ENCODE data around the gene AQP5. TPM values are rescaled to one million over a fixed set of nuclear protein-coding genes. Genes with fewer than 3 reads are reported as not detected.

The AQP5 gene
- total RNA-seq, 2 donors from 2014 or later: 2.1 TPM; not detected in 1

GRCh38 chr12:49967042-49967776, 5.5 kb downstream of the AQP5 start:
- TF ChIP-seq CTCF (IDR thresholded peaks at IDR 0.05): peak; percentile 76 to 86
- Histone ChIP-seq H3K4me1 (peaks cover 0 to 27% of the 10 kb centered on the region in 2 donors), H3K9me3 (no peaks in the 10 kb centered on the region), H3K27ac (no peak overlapping the region), H3K4me3 (peak overlapping the region in 1 of 2 donors; percentile 44), H3K27me3 (no peaks in the 10 kb centered on the region), H3K36me3 (no peaks in the 10 kb centered on the region)
- DNase-seq (ENCODE audit: low spot score): peak; percentile 91

DNA sequence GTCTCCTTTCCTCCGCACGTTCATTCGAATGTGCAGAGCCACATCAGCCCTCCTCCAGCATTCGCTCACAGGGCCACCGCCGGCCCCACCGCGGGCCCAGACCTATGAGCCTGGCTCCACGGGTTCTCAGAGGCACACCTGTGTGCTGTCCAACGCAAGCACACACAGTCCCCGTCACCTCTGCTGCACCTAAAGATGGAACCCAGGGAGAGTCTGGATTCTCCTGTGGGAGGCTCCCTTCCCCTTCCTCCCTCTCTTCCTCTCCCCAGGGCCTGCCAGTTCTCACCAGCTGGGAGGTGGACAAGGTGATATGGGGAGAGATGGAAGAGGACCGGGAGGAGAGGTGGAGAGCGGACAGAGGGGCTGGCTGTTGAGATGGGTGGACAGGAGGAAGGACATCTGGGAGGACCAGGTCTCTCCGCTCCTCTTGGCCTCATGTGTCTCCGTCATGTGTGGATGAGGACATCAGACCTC, 6.1 kb downstream of the AQP5 start:
- Histone ChIP-seq H3K27me3 (no peaks in the 10 kb centered on the region), H3K9me3 (no peaks in the 10 kb centered on the region), H3K4me3 (peak overlapping the region in 1 of 2 donors; percentile 44), H3K27ac (no peak overlapping the region), H3K4me1 (peaks cover 0 to 20% of the 10 kb centered on the region in 2 donors), H3K36me3 (no peaks in the 10 kb centered on the region)
- TF ChIP-seq CTCF (IDR thresholded peaks at IDR 0.05): no peak
- no peak for DNase-seq (ENCODE audit: low spot score)

DNA sequence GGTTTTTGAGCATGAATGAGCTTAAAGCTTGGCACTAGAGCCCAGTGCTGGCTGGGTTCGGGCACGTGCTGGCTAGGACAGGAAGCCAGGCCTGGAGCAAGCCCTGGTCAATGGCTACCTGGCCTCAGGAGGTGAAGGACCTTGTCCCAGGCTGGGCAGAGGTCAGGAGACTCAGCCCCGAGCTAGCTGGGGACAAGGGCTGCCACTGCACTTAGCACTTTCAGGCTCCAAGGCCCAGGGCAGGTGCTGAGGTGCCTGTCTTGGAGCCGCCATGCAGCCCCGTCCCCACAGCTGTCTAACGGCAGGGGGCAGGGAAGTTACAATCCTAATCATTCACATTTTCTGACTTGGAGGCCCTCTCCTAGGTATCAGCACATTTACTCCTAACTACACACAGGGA, 6.8 kb downstream of the AQP5 start:
- no peak for TF ChIP-seq CTCF (IDR thresholded peaks at IDR 0.05)
- no peaks in the 10 kb centered on the region for H3K27me3 ChIP-seq

DNA sequence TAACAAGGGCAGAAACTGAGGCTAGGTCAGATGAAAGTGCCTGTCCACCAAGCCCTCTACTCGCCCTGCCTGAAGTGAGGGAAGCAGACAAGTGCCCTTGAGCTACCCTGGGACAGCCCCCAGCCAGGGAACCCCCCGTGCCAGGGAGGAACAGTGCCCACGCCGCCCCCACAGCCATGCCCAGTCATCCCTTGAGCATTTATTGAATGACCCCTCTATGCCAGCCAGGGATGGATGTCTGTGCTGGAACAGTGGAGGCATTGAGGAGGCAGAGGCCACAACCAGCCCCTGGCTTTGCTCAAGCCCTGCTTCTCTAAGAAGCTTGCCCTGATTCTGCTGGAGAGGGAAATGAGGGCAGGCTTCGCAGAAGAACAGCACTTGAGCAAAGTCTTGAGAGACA, 7.4 kb downstream of the AQP5 start:
- Histone ChIP-seq H3K27ac (no peak overlapping the region), H3K4me1 (peaks cover 0 to 15% of the 10 kb centered on the region in 2 donors), H3K4me3 (no peak overlapping the region), H3K27me3 (no peaks in the 10 kb centered on the region), H3K36me3 (no peaks in the 10 kb centered on the region), H3K9me3 (no peaks in the 10 kb centered on the region)
- DNase-seq (ENCODE audit: low spot score): no peak
- TF ChIP-seq CTCF (IDR thresholded peaks at IDR 0.05): no peak

More for the DNA sequence above, 6.8 kb downstream of the AQP5 start:
- Histone ChIP-seq H3K4me1 (peaks cover 0 to 16% of the 10 kb centered on the region in 2 donors), H3K4me3 (no peak overlapping the region), H3K27ac (no peak overlapping the region), H3K9me3 (no peaks in the 10 kb centered on the region), H3K36me3 (no peaks in the 10 kb centered on the region)
- DNase-seq (ENCODE audit: low spot score): no peak

- Histone ChIP-seq H3K4me1 (peaks cover 0 to 24% of the 10 kb centered on the region in 2 donors), H3K9me3 (no peaks in the 10 kb centered on the region), H3K27ac (no peak overlapping the region), H3K4me3 (no peak overlapping the region), H3K36me3 (no peaks in the 10 kb centered on the region), H3K27me3 (no peaks in the 10 kb centered on the region)
- no peak for TF ChIP-seq CTCF (IDR thresholded peaks at IDR 0.05)
- no peak for DNase-seq (ENCODE audit: low spot score)
These were observed 8.2 kb downstream of the AQP5 start for GRCh38 chr12:49969651-49970429.
